Measurements from ENCODE around the gene SPINK5.

Gene SPINK5

DNA sequence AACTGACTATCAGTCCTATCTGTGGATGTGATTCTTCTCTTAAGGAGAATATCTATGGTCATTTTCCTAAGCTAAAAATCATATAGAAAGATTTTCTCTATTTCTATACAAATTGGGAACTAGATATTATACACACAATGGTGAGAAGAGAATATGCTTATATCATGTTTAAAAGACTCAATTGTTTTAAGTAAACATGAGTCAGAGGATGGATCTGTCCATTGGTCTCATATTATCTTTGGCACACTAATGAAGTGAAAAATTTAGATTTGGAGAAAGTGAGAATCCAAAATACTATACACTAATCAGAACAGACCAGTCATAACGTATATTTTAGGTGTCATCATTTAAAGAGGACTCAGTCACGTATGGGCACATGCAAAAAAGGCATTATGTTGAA lies 88.1 kb downstream of the SPINK5 start:
- Histone ChIP-seq H3K9ac (ENCODE audit: low read depth, low read length) (no peak overlapping the region), H3K4me1 (ENCODE audit: control insufficient read depth, insufficient read depth, low read length) (no peaks in the 10 kb centered on the region), H3K9me3 (ENCODE audit: control insufficient read depth, insufficient read depth, low read length) (no peaks in the 10 kb centered on the region), H3K36me3 (ENCODE audit: control insufficient read depth, insufficient read depth, low read length) (no peaks in the 10 kb centered on the region), H3K4me3 (ENCODE audit: low read depth, low read length) (no peak overlapping the region), H3K27me3 (ENCODE audit: control insufficient read depth, insufficient read depth, low read length) (no peaks in the 10 kb centered on the region)

DNA sequence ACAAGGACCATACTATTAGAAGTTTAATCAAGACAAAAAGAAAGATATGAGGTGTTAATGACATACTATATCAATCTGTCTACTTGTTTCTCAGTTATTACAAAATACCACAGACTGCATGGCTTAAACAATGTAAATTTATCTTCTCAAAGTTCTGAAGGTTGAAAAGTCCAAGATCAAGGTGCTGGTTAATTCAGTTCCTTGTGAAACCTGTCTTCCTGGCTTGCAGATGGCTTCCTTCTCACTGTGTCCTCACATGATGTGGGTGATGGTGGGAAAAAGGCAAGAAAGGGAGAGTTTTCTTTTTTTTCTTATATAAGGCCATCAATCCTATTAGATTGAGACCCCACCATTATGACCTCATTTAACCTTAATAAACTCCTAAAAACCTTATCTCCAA lies 89.0 kb downstream of the SPINK5 start:
- Histone ChIP-seq H3K4me1 (ENCODE audit: control insufficient read depth, insufficient read depth, low read length) (no peaks in the 10 kb centered on the region), H3K4me3 (ENCODE audit: low read depth, low read length) (no peak overlapping the region), H3K27me3 (ENCODE audit: control insufficient read depth, insufficient read depth, low read length) (no peaks in the 10 kb centered on the region), H3K9me3 (ENCODE audit: control insufficient read depth, insufficient read depth, low read length) (no peaks in the 10 kb centered on the region), H3K36me3 (ENCODE audit: control insufficient read depth, insufficient read depth, low read length) (no peaks in the 10 kb centered on the region), H3K9ac (ENCODE audit: low read depth, low read length) (no peak overlapping the region)

GRCh38 chr5:148156609-148157008 lies 92.8 kb downstream of the SPINK5 start:
- Histone ChIP-seq H3K4me3 (ENCODE audit: low read depth, low read length) (no peak overlapping the region), H3K27me3 (ENCODE audit: control insufficient read depth, insufficient read depth, low read length) (no peaks in the 10 kb centered on the region), H3K4me1 (ENCODE audit: control insufficient read depth, insufficient read depth, low read length) (no peaks in the 10 kb centered on the region), H3K9ac (ENCODE audit: low read depth, low read length) (no peak overlapping the region), H3K36me3 (ENCODE audit: control insufficient read depth, insufficient read depth, low read length) (no peaks in the 10 kb centered on the region), H3K9me3 (ENCODE audit: control insufficient read depth, insufficient read depth, low read length) (no peaks in the 10 kb centered on the region)

GRCh38 chr5:148162038-148162437 lies 98.3 kb downstream of the SPINK5 start:
- Histone ChIP-seq H3K27me3 (ENCODE audit: control insufficient read depth, insufficient read depth, low read length) (no peaks in the 10 kb centered on the region), H3K9ac (ENCODE audit: low read depth, low read length) (no peak overlapping the region), H3K36me3 (ENCODE audit: control insufficient read depth, insufficient read depth, low read length) (no peaks in the 10 kb centered on the region), H3K4me1 (ENCODE audit: control insufficient read depth, insufficient read depth, low read length) (no peaks in the 10 kb centered on the region), H3K4me3 (ENCODE audit: low read depth, low read length) (no peak overlapping the region), H3K9me3 (ENCODE audit: control insufficient read depth, insufficient read depth, low read length) (no peaks in the 10 kb centered on the region)

- H3K9ac ChIP-seq (ENCODE audit: low read depth, low read length): no peak overlapping the region
- no peaks in the 10 kb centered on the region for H3K36me3 ChIP-seq (ENCODE audit: control insufficient read depth, insufficient read depth, low read length)
- no peaks in the 10 kb centered on the region for H3K27me3 ChIP-seq (ENCODE audit: control insufficient read depth, insufficient read depth, low read length)
- H3K9me3 ChIP-seq (ENCODE audit: control insufficient read depth, insufficient read depth, low read length): no peaks in the 10 kb centered on the region
- H3K4me1 ChIP-seq (ENCODE audit: control insufficient read depth, insufficient read depth, low read length): no peaks in the 10 kb centered on the region
- H3K4me3 ChIP-seq (ENCODE audit: low read depth, low read length): no peak overlapping the region
Measured at GRCh38 chr5:148163345-148163744, 99.6 kb downstream of the SPINK5 start.

DNA sequence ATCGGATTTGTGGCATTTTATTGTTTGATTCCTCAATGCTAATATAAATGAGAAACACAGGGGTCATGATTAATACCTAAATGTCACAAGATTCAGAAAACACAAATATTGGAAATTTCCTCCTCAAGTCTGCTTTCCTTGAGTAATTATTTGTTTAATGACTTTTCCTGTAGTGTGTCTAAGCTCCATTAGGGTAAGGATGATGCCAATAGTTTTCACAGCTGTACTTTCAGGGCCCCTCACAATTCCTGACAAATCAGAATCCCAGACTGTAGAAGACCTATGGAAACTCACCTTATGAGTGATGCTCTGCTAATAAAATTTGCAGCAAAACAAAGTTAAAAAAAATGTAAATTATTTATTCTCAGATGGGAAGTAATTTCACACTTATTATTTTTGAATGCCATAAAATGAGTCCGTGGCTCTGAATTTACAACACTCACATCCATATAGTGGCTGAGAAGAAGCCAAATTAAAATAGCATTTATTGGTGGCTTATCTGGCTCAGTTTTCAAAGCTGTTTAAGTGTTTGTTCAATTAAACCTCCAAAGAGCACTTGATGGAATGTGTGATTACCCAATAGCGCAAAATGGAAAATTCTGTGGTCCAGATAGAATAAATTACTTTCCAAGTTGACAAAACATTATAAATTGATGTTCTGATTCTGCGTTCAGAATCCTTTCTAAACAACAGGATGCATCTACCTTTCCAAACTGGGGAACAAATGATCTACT lies 102.9 kb downstream of the SPINK5 start:
- no peaks in the 10 kb centered on the region for H3K36me3 ChIP-seq (ENCODE audit: control insufficient read depth, insufficient read depth, low read length)
- H3K9ac ChIP-seq (ENCODE audit: low read depth, low read length): no peak overlapping the region
- no peaks in the 10 kb centered on the region for H3K4me1 ChIP-seq (ENCODE audit: control insufficient read depth, insufficient read depth, low read length)
- no peaks in the 10 kb centered on the region for H3K27me3 ChIP-seq (ENCODE audit: control insufficient read depth, insufficient read depth, low read length)
- H3K9me3 ChIP-seq (ENCODE audit: control insufficient read depth, insufficient read depth, low read length): no peaks in the 10 kb centered on the region
- no peak overlapping the region for H3K4me3 ChIP-seq (ENCODE audit: low read depth, low read length)

DNA sequence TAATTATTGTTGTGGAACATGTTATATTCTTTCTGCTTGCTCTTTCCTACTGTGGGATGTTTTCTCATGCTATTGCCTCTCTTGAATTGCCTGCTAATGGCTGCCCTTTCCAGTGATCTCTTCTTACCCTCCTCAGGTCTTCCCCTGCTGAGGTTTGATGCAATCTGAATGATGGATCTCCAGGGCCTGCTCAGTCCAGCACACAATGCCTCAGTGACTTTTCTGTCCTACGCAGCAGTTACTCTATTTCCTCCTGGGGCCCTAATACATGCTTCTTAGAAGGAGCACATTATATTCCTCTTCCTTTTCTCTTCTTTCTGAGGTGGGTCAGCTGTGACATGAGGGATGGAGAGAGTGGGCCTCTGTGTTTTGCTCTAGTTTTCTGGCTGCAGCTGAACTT lies 104.5 kb downstream of the SPINK5 start, which contains the start of gene SPINK14:
SPINK14 (plus strand) TSS at position 301 of the 400 bp plus-strand sequence. CDS start 1,187 bp downstream, outside the sequence.
- no peak within 1 kb of the TSS for H3K4me3 ChIP-seq (ENCODE audit: low read depth, low read length)
- H3K9ac ChIP-seq (ENCODE audit: low read depth, low read length): no peak within 1 kb of the TSS
- H3K4me1 ChIP-seq (ENCODE audit: control insufficient read depth, insufficient read depth, low read length): no peaks in the 10 kb centered on the region
- no peaks in the 10 kb centered on the region for H3K9me3 ChIP-seq (ENCODE audit: control insufficient read depth, insufficient read depth, low read length)
- no peaks in the 10 kb centered on the region for H3K36me3 ChIP-seq (ENCODE audit: control insufficient read depth, insufficient read depth, low read length)
- H3K27me3 ChIP-seq (ENCODE audit: control insufficient read depth, insufficient read depth, low read length): no peaks in the 10 kb centered on the region

DNA sequence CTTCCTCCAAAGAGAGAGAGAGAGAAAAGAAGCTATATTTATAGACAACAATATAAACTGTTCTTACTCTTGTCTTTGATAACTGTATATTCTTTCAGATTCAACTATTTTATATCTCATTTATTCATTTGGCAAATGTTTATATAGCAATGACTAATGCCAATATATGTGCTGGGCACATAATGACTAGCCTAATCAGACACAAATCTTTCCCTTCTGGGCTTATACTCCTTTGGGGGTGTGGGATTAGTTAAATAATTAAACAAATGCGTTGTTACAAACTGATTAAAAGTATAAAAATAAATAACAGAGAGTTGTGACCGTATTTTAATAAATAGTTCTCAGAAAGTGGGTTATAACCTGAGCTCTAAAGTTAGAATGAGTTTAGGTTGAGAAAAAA lies 108.6 kb downstream of the SPINK5 start:
- Histone ChIP-seq H3K36me3 (ENCODE audit: control insufficient read depth, insufficient read depth, low read length) (no peaks in the 10 kb centered on the region), H3K27me3 (ENCODE audit: control insufficient read depth, insufficient read depth, low read length) (no peaks in the 10 kb centered on the region), H3K9me3 (ENCODE audit: control insufficient read depth, insufficient read depth, low read length) (no peaks in the 10 kb centered on the region), H3K9ac (ENCODE audit: low read depth, low read length) (no peak overlapping the region), H3K4me1 (ENCODE audit: control insufficient read depth, insufficient read depth, low read length) (no peaks in the 10 kb centered on the region), H3K4me3 (ENCODE audit: low read depth, low read length) (no peak overlapping the region)

GRCh38 chr5:148176480-148176879 lies 112.7 kb downstream of the SPINK5 start:
- Histone ChIP-seq H3K9me3 (ENCODE audit: control insufficient read depth, insufficient read depth, low read length) (no peaks in the 10 kb centered on the region), H3K4me3 (ENCODE audit: low read depth, low read length) (no peak overlapping the region), H3K27me3 (ENCODE audit: control insufficient read depth, insufficient read depth, low read length) (no peaks in the 10 kb centered on the region), H3K4me1 (ENCODE audit: control insufficient read depth, insufficient read depth, low read length) (no peaks in the 10 kb centered on the region), H3K36me3 (ENCODE audit: control insufficient read depth, insufficient read depth, low read length) (no peaks in the 10 kb centered on the region), H3K9ac (ENCODE audit: low read depth, low read length) (no peak overlapping the region)

GRCh38 chr5:148177207-148177606 lies 113.4 kb downstream of the SPINK5 start:
- Histone ChIP-seq H3K4me3 (ENCODE audit: low read depth, low read length) (no peak overlapping the region), H3K4me1 (ENCODE audit: control insufficient read depth, insufficient read depth, low read length) (no peaks in the 10 kb centered on the region), H3K36me3 (ENCODE audit: control insufficient read depth, insufficient read depth, low read length) (no peaks in the 10 kb centered on the region), H3K9me3 (ENCODE audit: control insufficient read depth, insufficient read depth, low read length) (no peaks in the 10 kb centered on the region), H3K9ac (ENCODE audit: low read depth, low read length) (no peak overlapping the region), H3K27me3 (ENCODE audit: control insufficient read depth, insufficient read depth, low read length) (no peaks in the 10 kb centered on the region)

- no peaks in the 10 kb centered on the region for H3K4me1 ChIP-seq (ENCODE audit: control insufficient read depth, insufficient read depth, low read length)
- no peak overlapping the region for H3K9ac ChIP-seq (ENCODE audit: low read depth, low read length)
- H3K36me3 ChIP-seq (ENCODE audit: control insufficient read depth, insufficient read depth, low read length): no peaks in the 10 kb centered on the region
- H3K27me3 ChIP-seq (ENCODE audit: control insufficient read depth, insufficient read depth, low read length): no peaks in the 10 kb centered on the region
- H3K4me3 ChIP-seq (ENCODE audit: low read depth, low read length): no peak overlapping the region
- no peaks in the 10 kb centered on the region for H3K9me3 ChIP-seq (ENCODE audit: control insufficient read depth, insufficient read depth, low read length)
Measured at GRCh38 chr5:148179234-148179824, 115.5 kb downstream of the SPINK5 start.

- no peaks in the 10 kb centered on the region for H3K27me3 ChIP-seq (ENCODE audit: control insufficient read depth, insufficient read depth, low read length)
- no peak overlapping the region for H3K9ac ChIP-seq (ENCODE audit: low read depth, low read length)
- H3K36me3 ChIP-seq (ENCODE audit: control insufficient read depth, insufficient read depth, low read length): no peaks in the 10 kb centered on the region
- no peak overlapping the region for H3K4me3 ChIP-seq (ENCODE audit: low read depth, low read length)
- no peaks in the 10 kb centered on the region for H3K9me3 ChIP-seq (ENCODE audit: control insufficient read depth, insufficient read depth, low read length)
- H3K4me1 ChIP-seq (ENCODE audit: control insufficient read depth, insufficient read depth, low read length): no peaks in the 10 kb centered on the region
Measured at GRCh38 chr5:148186248-148187003, 122.6 kb downstream of the SPINK5 start.

Measured in iPS-15b (cell line).